ENCODE results near the gene KCNQ1.

DNA sequence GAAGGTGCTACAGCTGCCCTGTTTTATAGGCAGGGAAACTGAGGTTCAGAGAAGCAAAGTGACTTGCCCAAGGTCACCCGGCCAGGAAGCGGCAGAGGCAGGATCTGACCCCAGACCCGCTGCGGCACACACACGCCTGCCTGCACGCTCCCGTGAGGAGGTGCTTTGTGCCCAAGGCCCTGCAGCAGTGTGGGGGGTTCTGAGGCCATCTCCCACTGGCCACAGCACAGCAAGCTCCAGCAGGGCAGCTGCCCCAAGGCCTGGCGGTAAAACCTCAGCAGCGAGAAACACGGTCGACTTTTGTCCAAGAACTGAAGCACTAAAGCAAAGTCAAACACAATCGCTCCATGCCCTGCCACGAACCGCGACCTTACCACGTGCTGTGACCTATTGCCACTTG, 398.1 kb downstream of the KCNQ1 start:
- TF ChIP-seq, protein P1, sequence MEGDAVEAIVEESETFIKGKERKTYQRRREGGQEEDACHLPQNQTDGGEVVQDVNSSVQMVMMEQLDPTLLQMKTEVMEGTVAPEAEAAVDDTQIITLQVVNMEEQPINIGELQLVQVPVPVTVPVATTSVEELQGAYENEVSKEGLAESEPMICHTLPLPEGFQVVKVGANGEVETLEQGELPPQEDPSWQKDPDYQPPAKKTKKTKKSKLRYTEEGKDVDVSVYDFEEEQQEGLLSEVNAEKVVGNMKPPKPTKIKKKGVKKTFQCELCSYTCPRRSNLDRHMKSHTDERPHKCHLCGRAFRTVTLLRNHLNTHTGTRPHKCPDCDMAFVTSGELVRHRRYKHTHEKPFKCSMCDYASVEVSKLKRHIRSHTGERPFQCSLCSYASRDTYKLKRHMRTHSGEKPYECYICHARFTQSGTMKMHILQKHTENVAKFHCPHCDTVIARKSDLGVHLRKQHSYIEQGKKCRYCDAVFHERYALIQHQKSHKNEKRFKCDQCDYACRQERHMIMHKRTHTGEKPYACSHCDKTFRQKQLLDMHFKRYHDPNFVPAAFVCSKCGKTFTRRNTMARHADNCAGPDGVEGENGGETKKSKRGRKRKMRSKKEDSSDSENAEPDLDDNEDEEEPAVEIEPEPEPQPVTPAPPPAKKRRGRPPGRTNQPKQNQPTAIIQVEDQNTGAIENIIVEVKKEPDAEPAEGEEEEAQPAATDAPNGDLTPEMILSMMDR (IDR thresholded peaks at IDR 0.05; ENCODE audit: borderline replicate concordance, extremely low read depth, low read length, poor library complexity, severe bottlenecking) = no peak
- TF ChIP-seq EZH2 (IDR thresholded peaks at IDR 0.05; ENCODE audit: borderline replicate concordance, low read depth, low read length, severe bottlenecking) = no peak
